ENCODE results near the gene FRMPD3. TPM values are rescaled to one million over a fixed set of nuclear protein-coding genes. Genes with fewer than 3 reads are reported as not detected.

The FRMPD3 gene
- total RNA-seq, 1 donor from 2014 or later = 0.24 TPM

GRCh38 chrX:107477406-107477805, 28.0 kb downstream of the FRMPD3 start:
- TF ChIP-seq CTCF (IDR thresholded peaks at IDR 0.05) = no peak

GRCh38 chrX:107480272-107480671, 30.8 kb downstream of the FRMPD3 start:
- ATAC-seq = no peak
- no peaks in the 10 kb centered on the region for H3K9me3 ChIP-seq
- H3K4me3 ChIP-seq = no peak overlapping the region
- no peaks in the 10 kb centered on the region for H3K36me3 ChIP-seq
- H3K27me3 ChIP-seq (ENCODE audit: low read depth) = no peaks in the 10 kb centered on the region
- intact Hi-C loops (cut with DNase I) = no loop called here
- DNase-seq = no peak
- H3K4me1 ChIP-seq = no peaks in the 10 kb centered on the region
- H3K27ac ChIP-seq = no peak overlapping the region
- TF ChIP-seq CTCF (IDR thresholded peaks at IDR 0.05) = no peak

More at GRCh38 chrX:107477406-107477805, 28.0 kb downstream of the FRMPD3 start:
- Histone ChIP-seq H3K9me3 (no peaks in the 10 kb centered on the region), H3K4me3 (no peak overlapping the region), H3K27me3 (ENCODE audit: low read depth) (no peaks in the 10 kb centered on the region), H3K27ac (no peak overlapping the region), H3K36me3 (no peaks in the 10 kb centered on the region), H3K4me1 (no peaks in the 10 kb centered on the region)
- no peak for ATAC-seq
- DNase-seq = no peak
- intact Hi-C loops (cut with DNase I) = no loop called here

GRCh38 chrX:107482046-107482445, 32.6 kb downstream of the FRMPD3 start:
- intact Hi-C loops (cut with DNase I) = no loop called here
- TF ChIP-seq CTCF (IDR thresholded peaks at IDR 0.05) = no peak
- Histone ChIP-seq H3K27ac (no peak overlapping the region), H3K4me1 (no peaks in the 10 kb centered on the region), H3K27me3 (ENCODE audit: low read depth) (no peaks in the 10 kb centered on the region), H3K4me3 (no peak overlapping the region), H3K36me3 (no peaks in the 10 kb centered on the region), H3K9me3 (no peaks in the 10 kb centered on the region)
- ATAC-seq = no peak
- no peak for DNase-seq

- Histone ChIP-seq H3K4me3 (no peak overlapping the region), H3K36me3 (no peaks in the 10 kb centered on the region), H3K27me3 (ENCODE audit: low read depth) (no peaks in the 10 kb centered on the region), H3K27ac (no peak overlapping the region), H3K9me3 (no peaks in the 10 kb centered on the region), H3K4me1 (no peaks in the 10 kb centered on the region)
- ATAC-seq = no peak
- TF ChIP-seq CTCF (IDR thresholded peaks at IDR 0.05) = no peak
- intact Hi-C loops (cut with DNase I) = no loop called here
- no peak for DNase-seq
Observed at GRCh38 chrX:107484002-107484726, 34.7 kb downstream of the FRMPD3 start.

GRCh38 chrX:107485013-107485412, 35.6 kb downstream of the FRMPD3 start:
- Histone ChIP-seq H3K9me3 (no peaks in the 10 kb centered on the region), H3K27ac (no peak overlapping the region), H3K27me3 (ENCODE audit: low read depth) (no peaks in the 10 kb centered on the region), H3K36me3 (no peaks in the 10 kb centered on the region), H3K4me3 (no peak overlapping the region), H3K4me1 (no peaks in the 10 kb centered on the region)
- no peak for ATAC-seq
- intact Hi-C loops (cut with DNase I) = no loop called here
- no peak for TF ChIP-seq CTCF (IDR thresholded peaks at IDR 0.05)
- DNase-seq = no peak
